BLaER1 (cell line): ENCODE data around the gene PIP5K1B.

Experiments
- H3K27ac ChIP-seq: shearing (Covaris generic); formaldehyde crosslinking; 2 replicates; pipeline ENCODE4 v1.8.1; 2022
- H3K27me3 ChIP-seq: shearing (Covaris generic); formaldehyde crosslinking; 2 replicates; pipeline ENCODE4 v1.8.1; 2022
- H3K36me3 ChIP-seq: shearing (Covaris generic); formaldehyde crosslinking; 2 replicates; pipeline ENCODE4 v1.8.1; 2022
- H3K4me1 ChIP-seq: shearing (Covaris generic); formaldehyde crosslinking; 2 replicates; pipeline ENCODE4 v1.8.1; 2022
- H3K4me2 ChIP-seq: shearing (Covaris generic); formaldehyde crosslinking; 2 replicates; pipeline ENCODE4 v1.8.1; 2022
- H3K4me3 ChIP-seq: shearing (Covaris generic); formaldehyde crosslinking; 2 replicates; pipeline ENCODE4 v1.8.1; 2022
- H3K9ac ChIP-seq: shearing (Covaris generic); formaldehyde crosslinking; 2 replicates; pipeline ENCODE4 v1.8.1; 2022
- H3K9me3 ChIP-seq: shearing (Covaris generic); formaldehyde crosslinking; 2 replicates; pipeline ENCODE4 v1.8.1; 2022
- H4K20me1 ChIP-seq: shearing (Covaris generic); formaldehyde crosslinking; 2 replicates; pipeline ENCODE4 v1.8.1; 2022
- Cebpa-rat ChIP-seq: shearing (Covaris generic); IDR thresholded peaks from 2 replicates; pipeline ENCODE4 v1.8.1; 2022

Gene PIP5K1B

DNA sequence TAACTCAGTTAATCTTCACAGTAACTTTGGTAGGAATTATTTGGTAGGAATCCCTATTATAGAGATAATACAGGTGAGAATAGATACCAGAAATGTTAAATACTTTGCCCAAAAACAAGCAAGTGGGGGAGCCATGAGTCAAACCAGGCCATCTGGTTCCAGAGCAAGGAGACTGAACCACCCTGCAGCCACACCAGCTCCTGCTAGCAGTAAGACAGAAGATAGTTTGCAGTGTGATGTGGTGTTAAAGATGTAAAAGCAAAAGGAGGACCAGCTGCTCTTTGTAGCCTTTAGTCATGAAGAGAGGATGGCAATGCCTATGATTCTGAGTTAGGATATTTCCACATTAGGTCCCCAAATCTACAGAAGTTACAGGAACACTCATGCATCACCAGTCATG, 207.5 kb downstream of the PIP5K1B start:
- Histone ChIP-seq H3K9ac (no peak overlapping the region), H3K36me3 (no peaks in the 10 kb centered on the region; the same call in 1 of the 2 replicates), H3K4me1 (peaks cover 10% of the 10 kb centered on the region), H4K20me1 (no peaks in the 10 kb centered on the region), H3K9me3 (no peaks in the 10 kb centered on the region), H3K4me3 (no peak overlapping the region), H3K27ac (no peak overlapping the region), H3K4me2 (no peak overlapping the region), H3K27me3 (no peaks in the 10 kb centered on the region)
- no peak for TF ChIP-seq Cebpa-rat

DNA sequence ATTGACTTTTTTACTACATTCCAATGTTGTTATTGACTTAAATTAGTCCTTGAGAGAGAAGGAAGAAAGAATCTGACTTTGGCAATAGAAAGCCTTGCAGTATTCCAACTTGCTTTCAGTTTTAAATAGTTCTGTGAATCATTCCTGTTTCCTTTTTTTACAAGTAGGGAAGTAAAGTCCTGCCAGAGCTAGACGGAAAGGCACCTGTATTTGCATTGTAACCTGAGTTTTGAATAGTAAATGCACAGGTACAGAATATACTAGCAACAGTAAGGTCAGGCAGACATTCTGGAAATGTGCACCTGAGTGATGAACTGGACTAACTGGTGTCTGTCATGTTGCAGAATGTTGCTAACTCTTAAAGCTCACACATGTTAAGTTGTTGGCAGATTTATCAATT, 208.0 kb downstream of the PIP5K1B start:
- no peaks in the 10 kb centered on the region for H3K27me3 ChIP-seq
- no peak overlapping the region for H3K9ac ChIP-seq
- no peaks in the 10 kb centered on the region for H3K9me3 ChIP-seq
- H3K4me3 ChIP-seq, result no peak overlapping the region
- H3K27ac ChIP-seq, result no peak overlapping the region
- H3K36me3 ChIP-seq, result no peaks in the 10 kb centered on the region; the same call in 1 of the 2 replicates
- no peaks in the 10 kb centered on the region for H4K20me1 ChIP-seq
- H3K4me1 ChIP-seq, result peaks cover 10% of the 10 kb centered on the region
- TF ChIP-seq Cebpa-rat, result no peak
- no peak overlapping the region for H3K4me2 ChIP-seq

DNA sequence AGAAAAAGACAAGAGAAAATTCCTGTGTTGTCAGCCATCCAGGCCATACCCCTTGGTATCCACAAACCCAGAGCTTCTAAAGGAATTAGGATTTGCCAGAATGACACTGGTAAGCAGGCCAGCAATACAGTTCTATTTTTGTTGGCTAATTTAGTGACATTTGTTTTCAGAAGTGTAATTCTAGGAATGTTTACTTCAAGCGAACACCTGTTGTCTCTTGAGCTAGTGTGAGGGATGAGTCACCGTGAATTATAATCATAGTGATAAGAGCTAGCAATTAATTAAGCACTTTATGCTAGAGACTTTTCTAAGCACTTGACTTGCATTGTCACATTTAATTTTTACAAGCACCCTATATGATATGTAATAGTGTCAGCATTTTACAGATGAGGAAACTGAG, 209.7 kb downstream of the PIP5K1B start:
- no peaks in the 10 kb centered on the region for H4K20me1 ChIP-seq
- H3K9me3 ChIP-seq, result no peaks in the 10 kb centered on the region
- H3K9ac ChIP-seq, result no peak overlapping the region
- H3K36me3 ChIP-seq, result no peaks in the 10 kb centered on the region; the same call in 1 of the 2 replicates
- no peak for TF ChIP-seq Cebpa-rat
- no peak overlapping the region for H3K4me2 ChIP-seq
- H3K27me3 ChIP-seq, result no peaks in the 10 kb centered on the region
- H3K4me3 ChIP-seq, result no peak overlapping the region
- no peak overlapping the region for H3K27ac ChIP-seq
- H3K4me1 ChIP-seq, result peaks cover 11% of the 10 kb centered on the region

DNA sequence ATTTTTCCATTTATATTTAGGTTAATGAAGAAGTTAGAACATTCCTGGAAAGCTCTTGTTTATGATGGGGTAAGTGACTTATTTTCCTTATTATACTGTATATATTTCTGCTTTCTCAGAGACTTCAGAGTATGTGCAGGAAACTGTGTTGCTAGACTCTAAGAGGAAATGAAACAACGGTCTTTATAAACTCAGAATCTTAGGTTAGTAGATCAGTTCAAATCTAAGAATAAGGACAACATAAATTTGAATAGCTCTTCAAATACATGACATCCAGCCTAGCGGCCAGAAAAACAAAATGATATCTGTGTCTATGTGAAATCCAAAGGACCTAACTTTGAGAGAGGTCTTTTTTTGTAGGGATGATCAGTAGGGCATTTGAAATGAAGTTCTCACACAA, 214.6 kb downstream of the PIP5K1B start:
- no peaks in the 10 kb centered on the region; the same call in 1 of the 2 replicates for H3K36me3 ChIP-seq
- H3K4me3 ChIP-seq, result no peak overlapping the region
- peak overlapping the region; percentile 33 for H3K4me2 ChIP-seq
- H3K9me3 ChIP-seq, result no peaks in the 10 kb centered on the region
- TF ChIP-seq Cebpa-rat, result no peak
- no peaks in the 10 kb centered on the region for H3K27me3 ChIP-seq
- H3K27ac ChIP-seq, result no peak overlapping the region
- no peak overlapping the region for H3K9ac ChIP-seq
- no peaks in the 10 kb centered on the region for H4K20me1 ChIP-seq
- H3K4me1 ChIP-seq, result peaks cover 10% of the 10 kb centered on the region

DNA sequence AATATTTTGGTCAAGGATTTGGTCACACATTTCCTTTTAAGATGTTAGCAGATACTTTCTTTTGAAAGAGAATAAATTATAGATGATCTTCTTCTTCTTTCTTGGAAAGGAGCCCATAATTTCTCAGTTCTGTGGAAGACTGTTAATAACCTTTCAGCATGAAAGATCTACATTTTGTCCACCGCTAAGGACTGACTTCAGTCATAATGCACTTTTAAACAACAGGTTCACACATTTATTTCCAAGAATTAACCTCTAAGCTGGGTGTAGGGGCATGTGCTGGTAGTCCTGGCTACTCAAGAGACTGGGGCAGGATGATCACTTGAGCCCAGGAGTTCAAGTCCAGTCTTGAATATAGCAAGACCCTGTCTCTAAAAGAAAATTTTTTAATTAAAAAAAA, 215.9 kb downstream of the PIP5K1B start:
- Histone ChIP-seq H3K4me1 (peaks cover 14% of the 10 kb centered on the region), H3K27ac (no peak overlapping the region), H3K9ac (no peak overlapping the region), H3K36me3 (no peaks in the 10 kb centered on the region; the same call in 1 of the 2 replicates), H3K4me3 (no peak overlapping the region), H4K20me1 (no peaks in the 10 kb centered on the region), H3K4me2 (no peak overlapping the region), H3K9me3 (no peaks in the 10 kb centered on the region), H3K27me3 (no peaks in the 10 kb centered on the region)
- no peak for TF ChIP-seq Cebpa-rat

DNA sequence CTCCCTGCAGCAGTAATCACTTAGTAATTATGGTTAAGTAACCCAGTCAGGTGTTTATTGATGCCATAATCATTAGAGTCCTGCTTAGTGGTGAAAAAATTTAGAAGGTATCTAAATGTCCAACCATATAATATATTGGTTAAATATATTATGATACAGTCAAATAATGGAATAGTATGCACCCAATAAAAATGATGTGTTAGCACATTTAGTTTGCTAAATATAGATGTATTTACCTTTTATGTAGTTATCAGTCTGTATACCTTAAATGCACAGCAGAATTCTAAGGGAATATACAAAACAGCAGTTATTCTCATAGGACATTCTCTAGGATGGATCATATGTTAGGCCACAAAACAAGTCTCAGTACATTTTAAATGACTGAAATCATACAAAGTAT, 218.4 kb downstream of the PIP5K1B start:
- no peaks in the 10 kb centered on the region for H3K36me3 ChIP-seq
- no peak overlapping the region for H3K4me2 ChIP-seq
- H3K4me3 ChIP-seq, result no peak overlapping the region
- no peak overlapping the region for H3K27ac ChIP-seq
- no peak for TF ChIP-seq Cebpa-rat
- no peaks in the 10 kb centered on the region for H3K27me3 ChIP-seq
- no peak overlapping the region for H3K9ac ChIP-seq
- H3K4me1 ChIP-seq, result peaks cover 14% of the 10 kb centered on the region
- no peaks in the 10 kb centered on the region for H3K9me3 ChIP-seq
- H4K20me1 ChIP-seq, result no peaks in the 10 kb centered on the region

DNA sequence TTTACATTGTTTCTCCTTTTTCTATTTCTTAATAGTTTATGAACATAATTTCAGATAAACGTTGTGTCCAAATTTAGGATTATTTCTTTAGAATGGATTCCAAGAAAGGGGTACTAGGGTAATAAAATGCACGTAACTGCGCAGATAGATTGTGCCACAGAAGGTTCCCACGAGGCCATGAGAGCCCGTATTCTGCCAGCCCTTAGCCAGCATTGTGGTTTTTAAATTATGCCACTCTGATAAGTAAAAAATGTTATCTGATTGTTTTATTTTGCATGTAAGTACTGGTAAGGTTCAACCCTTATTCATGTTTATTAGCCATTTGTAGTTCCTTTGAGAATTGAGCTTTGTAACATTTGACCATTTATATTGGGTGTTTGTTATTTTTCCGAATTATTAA, 220.1 kb downstream of the PIP5K1B start:
- no peaks in the 10 kb centered on the region for H3K36me3 ChIP-seq
- no peaks in the 10 kb centered on the region for H4K20me1 ChIP-seq
- no peak for TF ChIP-seq Cebpa-rat
- no peak overlapping the region for H3K27ac ChIP-seq
- no peaks in the 10 kb centered on the region for H3K27me3 ChIP-seq
- H3K9me3 ChIP-seq, result no peaks in the 10 kb centered on the region
- H3K4me2 ChIP-seq, result no peak overlapping the region
- no peak overlapping the region for H3K9ac ChIP-seq
- H3K4me1 ChIP-seq, result 0 out of 2 replicates have a peak, but pooled peaks cover 4% of the 10 kb centered on the region
- no peak overlapping the region for H3K4me3 ChIP-seq

DNA sequence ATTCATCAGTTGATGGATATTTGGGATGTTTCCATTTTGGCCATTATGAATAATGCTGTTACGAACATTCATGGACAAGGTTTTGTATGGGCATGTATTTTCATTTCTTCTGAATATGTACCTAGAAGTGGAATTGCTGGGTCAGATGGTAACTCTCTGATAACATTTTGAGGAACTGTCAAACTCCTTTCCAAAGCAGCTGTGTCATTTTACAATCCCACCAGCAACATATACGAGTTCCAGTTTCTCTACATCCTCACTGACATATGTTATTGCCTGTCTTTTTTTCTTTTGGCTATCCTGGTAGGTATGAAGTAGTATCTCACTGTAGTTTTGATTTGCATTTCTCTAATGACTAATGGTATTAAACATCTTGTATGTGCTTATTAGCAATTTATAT, 222.1 kb downstream of the PIP5K1B start:
- no peaks in the 10 kb centered on the region for H3K9me3 ChIP-seq
- TF ChIP-seq Cebpa-rat, result no peak

DNA sequence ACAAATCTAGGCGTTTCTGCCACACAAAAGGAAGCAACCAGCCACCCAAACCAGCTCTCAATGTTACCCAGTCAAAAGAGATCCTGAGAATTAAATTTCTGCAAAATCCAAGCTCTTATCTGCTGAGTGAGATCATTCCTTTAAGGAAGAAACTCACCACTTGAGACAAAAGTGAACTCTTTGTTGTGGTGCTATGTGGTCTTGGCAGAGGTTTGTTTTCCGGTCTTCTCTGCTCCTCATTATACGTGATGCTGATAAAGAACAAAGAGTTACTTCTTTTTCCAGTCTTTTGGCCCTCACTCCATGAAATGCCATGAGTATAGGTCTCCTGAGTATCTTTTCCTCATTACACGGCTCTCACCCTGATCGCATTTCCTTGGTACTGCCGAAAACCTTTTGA, 226.8 kb downstream of the PIP5K1B start:
- H4K20me1 ChIP-seq, result no peaks in the 10 kb centered on the region
- H3K36me3 ChIP-seq, result no peaks in the 10 kb centered on the region
- H3K9me3 ChIP-seq, result no peaks in the 10 kb centered on the region
- H3K27me3 ChIP-seq, result no peaks in the 10 kb centered on the region
- peak overlapping the region; percentile 68 for H3K4me2 ChIP-seq
- H3K4me1 ChIP-seq, result peaks cover 29% of the 10 kb centered on the region
- TF ChIP-seq Cebpa-rat, result no peak
- no peak overlapping the region for H3K27ac ChIP-seq
- no peak overlapping the region for H3K9ac ChIP-seq
- no peak overlapping the region for H3K4me3 ChIP-seq

More for the DNA sequence above, 222.1 kb downstream of the PIP5K1B start:
- Histone ChIP-seq H3K4me3 (no peak overlapping the region), H3K4me2 (no peak overlapping the region), H3K27me3 (no peaks in the 10 kb centered on the region), H3K36me3 (no peaks in the 10 kb centered on the region), H3K4me1 (peaks cover 13% of the 10 kb centered on the region), H3K9ac (no peak overlapping the region), H3K27ac (no peak overlapping the region), H4K20me1 (no peaks in the 10 kb centered on the region)

DNA sequence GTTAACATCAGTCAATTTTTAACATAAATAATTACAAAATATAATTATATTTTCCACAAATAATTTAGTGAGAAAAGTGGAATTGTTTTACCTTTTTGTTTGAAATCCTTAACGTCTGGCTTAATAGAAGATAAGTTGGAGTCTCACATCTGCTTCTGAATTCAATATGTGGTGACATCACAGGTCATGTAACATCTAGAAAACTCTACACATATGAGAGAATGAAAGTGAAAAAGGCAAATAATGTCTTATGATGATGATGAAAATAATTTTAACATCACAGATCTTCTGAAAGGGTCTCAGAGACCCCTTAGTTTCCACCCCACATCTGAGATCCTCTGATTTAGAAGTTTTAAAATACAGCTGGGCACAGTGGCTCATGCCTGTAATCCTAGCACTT, 227.4 kb downstream of the PIP5K1B start:
- Histone ChIP-seq H3K27ac (no peak overlapping the region), H3K4me3 (no peak overlapping the region), H3K9me3 (no peaks in the 10 kb centered on the region), H3K36me3 (no peaks in the 10 kb centered on the region), H4K20me1 (no peaks in the 10 kb centered on the region), H3K9ac (no peak overlapping the region), H3K27me3 (no peaks in the 10 kb centered on the region), H3K4me2 (no peak overlapping the region), H3K4me1 (peaks cover 29% of the 10 kb centered on the region)
- TF ChIP-seq Cebpa-rat, result no peak
